Thymus (tissue), 11 donors: Measurements from ENCODE around the gene PDE7B. TPM values are rescaled to one million over a fixed set of nuclear protein-coding genes. Genes with fewer than 3 reads are reported as not detected.

Experiments used
- DNase-seq, 9 donors: peaks; one replicate each; pipeline ENCODE4 v3.0.0-alpha.2; 2013; ENCODE audit warnings: low spot score in 9 of 9, low read depth in 6 of 9, missing footprints in 1 of 9
- H3K27ac ChIP-seq, 2 donors: one replicate each; pipeline ENCODE4 v1.5.1; 2013; ENCODE audit warnings: control low read depth in 1 of 2, low read depth in 1 of 2, low read length in 1 of 2, mild to moderate bottlenecking in 1 of 2, moderate library complexity in 1 of 2
- H3K27me3 ChIP-seq, 2 donors: one replicate each; pipeline ENCODE4 v1.5.1; 2013; ENCODE audit warnings: low read length in 1 of 2; ENCODE audit not compliant: control insufficient read depth in 2 of 2, insufficient read depth in 1 of 2
- H3K36me3 ChIP-seq, 2 donors: one replicate each; pipeline ENCODE4 v1.5.1; 2013; ENCODE audit warnings: low read length in 1 of 2, mild to moderate bottlenecking in 1 of 2, moderate library complexity in 1 of 2; ENCODE audit not compliant: control insufficient read depth in 2 of 2, insufficient read depth in 2 of 2
- H3K4me1 ChIP-seq, 2 donors: one replicate each; pipeline ENCODE4 v1.5.1; 2013; ENCODE audit warnings: low read length in 2 of 2; ENCODE audit not compliant: control insufficient read depth in 2 of 2, insufficient read depth in 2 of 2
- H3K4me3 ChIP-seq, 2 donors: one replicate each; pipeline ENCODE4 v1.5.1; 2013; ENCODE audit warnings: low read length in 2 of 2, control low read depth in 1 of 2, mild to moderate bottlenecking in 1 of 2
- H3K9me3 ChIP-seq, 2 donors: one replicate each; pipeline ENCODE4 v1.5.1; 2013; ENCODE audit warnings: low read length in 1 of 2, mild to moderate bottlenecking in 1 of 2; ENCODE audit not compliant: control insufficient read depth in 2 of 2, insufficient read depth in 1 of 2
- WGBS: extraction: QIAGEN DNeasy Blood & Tissue Kit; methylation state at CpG from one replicate; pipeline ENCODE4 v1.1.7; 2013; 5-methylcytosine and 5-hydroxymethylcytosine counted together
- polyA plus RNA-seq: library from polyadenylated mRNA; stranded (reverse); fragments of 200-250 nt; gene quantifications from one replicate; pipeline ENCODE4 v1.2.3, GENCODE V29; 2013
- total RNA-seq: library from RNA; stranded (reverse); fragments of 120-200 nt; gene quantifications from one replicate; pipeline ENCODE4 v1.2.4, GENCODE V29; 2013
- donor health status: healthy.

PDE7B gene
- total and polyA plus RNA-seq, 2 donors, result 4.4 to 5.8 TPM

GRCh38 chr6:135972586-135972985 is 121.1 kb downstream of the PDE7B start:
- H3K27me3 ChIP-seq, result no peaks in the 10 kb centered on the region
- WGBS, result 75% methylated on average over 2 of the region's 2 CpGs
- H3K27ac ChIP-seq, result no peak overlapping the region
- no peaks in the 10 kb centered on the region for H3K9me3 ChIP-seq
- no peaks in the 10 kb centered on the region for H3K36me3 ChIP-seq
- no peaks in the 10 kb centered on the region for H3K4me1 ChIP-seq
- DNase-seq, result no peak
- no peak overlapping the region for H3K4me3 ChIP-seq

- Histone ChIP-seq H3K4me3 (no peak overlapping the region), H3K9me3 (no peaks in the 10 kb centered on the region), H3K27me3 (no peaks in the 10 kb centered on the region), H3K27ac (no peak overlapping the region), H3K36me3 (no peaks in the 10 kb centered on the region), H3K4me1 (no peaks in the 10 kb centered on the region)
- WGBS, result 0% methylated on average over 1 of the region's 1 CpG
- DNase-seq, result no peak
Measured at GRCh38 chr6:135974426-135974825, 122.9 kb downstream of the PDE7B start.

- no peaks in the 10 kb centered on the region for H3K4me1 ChIP-seq
- no peak overlapping the region for H3K27ac ChIP-seq
- H3K36me3 ChIP-seq, result no peaks in the 10 kb centered on the region
- DNase-seq, result no peak
- H3K27me3 ChIP-seq, result no peaks in the 10 kb centered on the region
- H3K9me3 ChIP-seq, result no peaks in the 10 kb centered on the region
- no peak overlapping the region for H3K4me3 ChIP-seq
Measured at GRCh38 chr6:135976585-135976984, 125.1 kb downstream of the PDE7B start.

GRCh38 chr6:135983093-135983492 is 131.6 kb downstream of the PDE7B start:
- 99% methylated on average over 3 of the region's 3 CpGs for WGBS
- DNase-seq, result no peak
- Histone ChIP-seq H3K4me3 (no peak overlapping the region), H3K4me1 (no peaks in the 10 kb centered on the region), H3K27me3 (no peaks in the 10 kb centered on the region), H3K27ac (no peak overlapping the region), H3K9me3 (no peaks in the 10 kb centered on the region), H3K36me3 (no peaks in the 10 kb centered on the region)

GRCh38 chr6:135983718-135984343 is 132.3 kb downstream of the PDE7B start:
- H3K4me1 ChIP-seq, result no peaks in the 10 kb centered on the region
- DNase-seq, result no peak
- H3K9me3 ChIP-seq, result no peaks in the 10 kb centered on the region
- H3K4me3 ChIP-seq, result no peak overlapping the region
- no peaks in the 10 kb centered on the region for H3K27me3 ChIP-seq
- no peaks in the 10 kb centered on the region for H3K36me3 ChIP-seq
- no peak overlapping the region for H3K27ac ChIP-seq
- WGBS, result 97% methylated on average over 4 of the region's 4 CpGs

- no peak overlapping the region for H3K27ac ChIP-seq
- no peaks in the 10 kb centered on the region for H3K9me3 ChIP-seq
- H3K27me3 ChIP-seq, result no peaks in the 10 kb centered on the region
- no peaks in the 10 kb centered on the region for H3K36me3 ChIP-seq
- no peaks in the 10 kb centered on the region for H3K4me1 ChIP-seq
- WGBS, result 80% methylated on average over 3 of the region's 3 CpGs
- no peak overlapping the region for H3K4me3 ChIP-seq
- no peak for DNase-seq
Measured at GRCh38 chr6:135985471-135985870, 134.0 kb downstream of the PDE7B start.

- H3K9me3 ChIP-seq, result no peaks in the 10 kb centered on the region
- no peaks in the 10 kb centered on the region for H3K27me3 ChIP-seq
- H3K4me3 ChIP-seq, result no peak overlapping the region
- no peaks in the 10 kb centered on the region for H3K4me1 ChIP-seq
- WGBS, result 98% methylated on average over 3 of the region's 3 CpGs
- H3K27ac ChIP-seq, result no peak overlapping the region
- no peaks in the 10 kb centered on the region for H3K36me3 ChIP-seq
- no peak for DNase-seq
Measured at GRCh38 chr6:135987226-135987625, 135.7 kb downstream of the PDE7B start.

GRCh38 chr6:135990439-135990838 is 138.9 kb downstream of the PDE7B start:
- Histone ChIP-seq H3K4me1 (no peaks in the 10 kb centered on the region), H3K27ac (no peak overlapping the region), H3K36me3 (no peaks in the 10 kb centered on the region), H3K27me3 (no peaks in the 10 kb centered on the region), H3K9me3 (no peaks in the 10 kb centered on the region), H3K4me3 (no peak overlapping the region)
- DNase-seq, result no peak
- WGBS, result 97% methylated on average over 4 of the region's 4 CpGs

- Histone ChIP-seq H3K27me3 (no peaks in the 10 kb centered on the region), H3K4me1 (no peaks in the 10 kb centered on the region), H3K9me3 (no peaks in the 10 kb centered on the region), H3K4me3 (no peak overlapping the region), H3K27ac (no peak overlapping the region), H3K36me3 (no peaks in the 10 kb centered on the region)
- WGBS, result 97% methylated on average over 4 of the region's 4 CpGs
- DNase-seq, result no peak
Measured at GRCh38 chr6:135990855-135991464, 139.5 kb downstream of the PDE7B start.
